Measurements from ENCODE around the gene RTEL1.

RTEL1 gene

GRCh38 chr20:63686492-63687321 lies 28.6 kb downstream of the RTEL1 start:
- in situ Hi-C loops (cut with HindIII; ENCODE audit: low sequenced_read_pairs) = no loop called here
- DNase-seq (ENCODE audit: low read depth, low spot score) = peak; percentile 80
- H3K4me3 ChIP-seq (ENCODE audit: low read depth, low read length) = no peak overlapping the region

GRCh38 chr20:63687419-63688178 lies 29.5 kb downstream of the RTEL1 start:
- no peak for TF ChIP-seq CTCF (IDR thresholded peaks at IDR 0.05; ENCODE audit: low read depth, low read length)
- no peak for DNase-seq (ENCODE audit: low read depth, low spot score)
- in situ Hi-C loops (cut with HindIII; ENCODE audit: low sequenced_read_pairs) = no loop called here
- no peak overlapping the region for H3K4me3 ChIP-seq (ENCODE audit: low read depth, low read length)

More at GRCh38 chr20:63686492-63687321, 28.6 kb downstream of the RTEL1 start:
- no peak for TF ChIP-seq CTCF (IDR thresholded peaks at IDR 0.05; ENCODE audit: low read depth, low read length)

GRCh38 chr20:63688228-63689045 lies 30.3 kb downstream of the RTEL1 start:
- TF ChIP-seq CTCF (IDR thresholded peaks at IDR 0.05; ENCODE audit: low read depth, low read length) = no peak
- in situ Hi-C loops (cut with HindIII; ENCODE audit: low sequenced_read_pairs) = no loop called here
- H3K4me3 ChIP-seq (ENCODE audit: low read depth, low read length) = no peak overlapping the region
- no peak for DNase-seq (ENCODE audit: low read depth, low spot score)

- in situ Hi-C loops (cut with HindIII; ENCODE audit: low sequenced_read_pairs) = no loop called here
- no peak for DNase-seq (ENCODE audit: low read depth, low spot score)
- H3K4me3 ChIP-seq (ENCODE audit: low read depth, low read length) = no peak overlapping the region
- TF ChIP-seq CTCF (IDR thresholded peaks at IDR 0.05; ENCODE audit: low read depth, low read length) = no peak
Measured at GRCh38 chr20:63689046-63690002, 31.2 kb downstream of the RTEL1 start.

GRCh38 chr20:63690003-63690897 lies 32.1 kb downstream of the RTEL1 start:
- H3K4me3 ChIP-seq (ENCODE audit: low read depth, low read length) = no peak overlapping the region
- no peak for DNase-seq (ENCODE audit: low read depth, low spot score)
- in situ Hi-C loops (cut with HindIII; ENCODE audit: low sequenced_read_pairs) = no loop called here
- no peak for TF ChIP-seq CTCF (IDR thresholded peaks at IDR 0.05; ENCODE audit: low read depth, low read length)
